Stimulated activated CD4-positive, alpha-beta T cell treated with anti-CD3 and anti-CD28 coated beads, Interleukin-15, amount 100 ng/mL, for 24 hours (primary cell): ENCODE data around the gene TAS2R14.
A peak's percentile ranks its signal among the peaks of the same experiment; 100 is the strongest.

Source experiments
- DNase-seq: peaks from one replicate; pipeline ENCODE4 v3.0.0-alpha.2; 2020

TAS2R14 gene, protein sequence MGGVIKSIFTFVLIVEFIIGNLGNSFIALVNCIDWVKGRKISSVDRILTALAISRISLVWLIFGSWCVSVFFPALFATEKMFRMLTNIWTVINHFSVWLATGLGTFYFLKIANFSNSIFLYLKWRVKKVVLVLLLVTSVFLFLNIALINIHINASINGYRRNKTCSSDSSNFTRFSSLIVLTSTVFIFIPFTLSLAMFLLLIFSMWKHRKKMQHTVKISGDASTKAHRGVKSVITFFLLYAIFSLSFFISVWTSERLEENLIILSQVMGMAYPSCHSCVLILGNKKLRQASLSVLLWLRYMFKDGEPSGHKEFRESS

DNA sequence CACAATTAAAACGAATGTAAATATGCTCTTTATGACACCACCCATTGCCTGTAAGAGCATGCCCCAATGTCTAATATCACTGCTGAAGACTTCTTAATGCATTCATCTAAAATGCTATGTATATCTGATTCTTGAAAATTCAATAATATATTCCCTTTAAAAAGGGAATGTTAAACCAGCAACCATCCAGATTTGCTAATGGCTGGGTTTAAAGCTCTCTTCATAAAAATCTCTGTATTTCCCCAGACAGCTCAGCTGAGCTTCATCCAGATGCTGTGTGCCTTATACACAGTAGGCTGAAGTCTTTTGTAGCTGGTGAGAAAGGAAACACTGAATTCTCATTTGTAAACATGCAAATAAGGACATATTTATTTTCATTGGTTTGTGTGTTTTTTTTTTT, at the start of gene TAS2R14:
Gene TAS2R14 (minus strand): TSS at position 101 of the 400 bp plus-strand sequence. CDS start 56 bp downstream, at position 45.
- no peak for DNase-seq

DNA sequence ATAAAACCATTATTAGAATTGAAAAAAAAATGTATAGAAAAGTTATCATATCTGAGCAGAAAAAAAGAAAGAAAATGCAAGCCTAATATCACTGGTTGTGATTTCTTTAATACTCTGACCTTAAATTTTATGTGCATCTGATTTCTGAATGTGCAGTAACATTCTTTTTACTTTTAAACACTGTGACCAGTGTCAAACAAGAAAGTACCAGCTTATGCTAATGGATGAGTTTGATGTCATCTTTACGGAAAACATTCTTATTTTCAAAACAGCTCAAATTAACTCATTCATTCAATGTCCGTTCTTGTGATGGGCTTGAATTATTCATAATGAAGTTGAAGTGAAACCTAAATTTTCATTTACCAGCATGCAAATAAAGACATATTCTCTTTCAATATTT, 47.7 kb upstream of the TAS2R14 start, which contains the start of gene TAS2R50:
Gene TAS2R50 (minus strand): TSS at position 101 of the 400 bp plus-strand sequence. CDS start 52 bp downstream, at position 49.
- no peak for DNase-seq

DNA sequence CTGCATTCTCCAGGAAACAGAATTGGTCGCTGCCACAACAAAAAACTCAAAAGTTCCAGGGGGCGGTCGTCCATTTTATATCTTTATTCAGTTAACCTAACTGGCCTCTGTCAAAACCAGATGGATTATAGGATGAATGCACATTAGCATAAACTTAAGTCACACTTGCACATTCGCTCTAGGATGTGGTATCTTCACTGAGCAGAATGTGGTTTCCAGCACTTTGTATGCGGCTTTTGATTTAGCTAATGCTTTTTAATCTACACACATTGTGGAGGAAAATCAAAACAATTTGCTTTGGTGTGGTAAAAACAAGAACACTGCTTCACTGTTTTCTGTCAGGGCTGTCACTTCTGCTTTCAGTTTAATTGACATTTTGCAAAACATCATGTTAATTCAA, 43.2 kb upstream of the TAS2R14 start:
- DNase-seq = peak; percentile 33

DNA sequence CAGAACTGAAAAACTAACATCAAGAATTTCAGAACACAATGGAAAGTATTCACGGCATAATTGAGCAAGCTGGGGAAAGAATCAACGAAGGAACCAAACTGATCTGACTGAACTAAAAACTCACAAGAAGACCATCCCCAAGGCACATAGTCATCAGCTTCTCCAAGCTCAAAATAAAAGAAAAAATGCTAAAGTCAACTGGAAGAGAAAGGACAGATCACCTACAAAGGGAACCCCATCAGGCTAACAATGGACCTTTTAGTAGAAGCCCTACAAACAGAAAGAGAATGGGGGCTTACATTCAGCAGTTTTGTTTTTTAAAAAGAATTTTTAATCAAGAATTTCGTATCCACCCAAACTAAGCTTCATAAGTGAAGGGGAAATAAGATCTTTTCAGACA, 35.9 kb upstream of the TAS2R14 start:
- DNase-seq = no peak

DNA sequence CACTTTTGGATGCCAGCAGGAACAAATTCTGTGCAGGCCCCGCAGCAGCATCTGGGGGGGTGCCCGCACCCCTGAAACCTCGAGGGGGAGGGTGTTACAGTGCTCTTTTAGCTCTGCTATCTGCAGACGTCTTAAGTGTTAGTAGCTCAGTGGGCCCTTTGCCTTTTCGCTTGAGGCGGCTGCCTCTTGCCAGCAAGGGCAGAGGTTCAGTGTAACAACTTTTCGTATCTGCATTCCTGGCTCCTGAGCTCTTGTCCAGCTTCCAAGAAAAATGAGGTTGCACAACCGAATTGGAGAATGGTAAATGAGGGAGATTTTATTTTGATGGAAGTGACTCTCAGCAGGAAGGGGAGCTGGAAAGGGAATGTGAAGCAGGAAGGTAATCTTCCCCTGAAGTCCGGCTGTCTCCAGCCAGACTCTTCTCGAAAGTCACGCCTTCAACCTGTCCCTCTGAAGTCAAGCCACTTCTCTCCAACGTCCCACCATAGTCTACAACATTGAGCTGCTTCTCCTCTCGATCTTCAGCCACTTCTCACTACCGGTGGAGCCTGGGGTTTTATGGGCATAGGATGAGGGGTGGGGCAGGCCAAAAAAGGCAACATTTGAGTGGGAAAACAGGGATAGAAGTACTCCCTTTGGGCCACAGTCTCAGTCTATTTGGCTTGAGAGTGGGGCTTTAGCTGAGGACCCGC, 29.8 kb upstream of the TAS2R14 start:
- no peak for DNase-seq

DNA sequence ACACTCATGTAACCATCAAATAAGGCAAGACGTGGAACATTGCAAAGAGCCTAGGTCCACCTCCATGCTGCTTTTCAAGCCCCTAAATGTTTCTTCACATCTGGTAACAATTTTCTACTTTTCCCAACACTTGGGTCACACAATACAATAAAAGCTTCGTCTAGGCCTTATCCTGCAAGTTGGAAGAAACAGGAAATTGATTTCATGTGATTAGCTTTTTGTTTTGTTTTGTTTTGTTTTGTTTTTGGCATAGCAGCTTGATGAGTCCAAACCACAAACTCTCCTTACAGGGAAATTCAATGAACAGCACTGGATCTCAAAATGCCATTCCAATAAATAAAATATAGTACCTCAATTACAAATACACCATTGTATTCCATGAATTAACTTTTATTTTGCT, 28.3 kb upstream of the TAS2R14 start:
- no peak for DNase-seq

DNA sequence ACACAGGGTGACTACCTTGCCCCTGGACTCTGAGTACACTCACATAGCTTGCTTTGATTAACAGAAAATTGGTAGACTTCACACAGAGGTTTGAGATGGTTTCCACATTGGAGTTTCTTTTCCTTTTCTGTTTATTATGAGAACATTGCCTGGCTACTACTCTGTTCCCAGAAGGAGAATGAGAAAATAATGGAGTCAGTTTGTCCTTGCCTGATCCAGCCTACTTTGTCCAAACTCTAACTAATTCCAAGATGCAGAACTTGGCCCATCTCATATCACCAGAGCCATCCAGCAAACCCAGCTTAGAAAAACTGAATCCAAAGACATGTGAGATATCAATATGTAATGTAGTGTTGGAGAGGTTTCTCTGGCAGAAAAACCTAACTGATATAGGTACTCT, 27.3 kb upstream of the TAS2R14 start:
- DNase-seq = no peak

DNA sequence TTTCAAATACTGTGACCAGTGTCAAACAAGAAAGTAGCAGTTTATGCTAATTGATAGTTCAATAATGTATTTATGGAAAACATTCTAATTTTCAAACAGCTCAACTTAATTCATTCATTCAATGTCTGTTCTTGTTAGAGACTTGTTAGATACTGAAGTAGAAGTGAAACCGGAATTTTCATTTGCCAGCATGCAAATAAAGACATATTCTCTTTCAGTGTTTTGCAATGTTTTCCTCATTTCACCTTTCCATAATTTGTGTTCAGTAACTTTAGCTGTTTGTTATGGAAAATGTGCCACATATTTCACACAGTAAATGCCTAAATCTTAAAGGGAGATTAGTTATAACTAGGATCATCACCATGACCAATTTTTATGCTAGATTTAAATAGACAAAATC, 26.4 kb upstream of the TAS2R14 start:
- no peak for DNase-seq

DNA sequence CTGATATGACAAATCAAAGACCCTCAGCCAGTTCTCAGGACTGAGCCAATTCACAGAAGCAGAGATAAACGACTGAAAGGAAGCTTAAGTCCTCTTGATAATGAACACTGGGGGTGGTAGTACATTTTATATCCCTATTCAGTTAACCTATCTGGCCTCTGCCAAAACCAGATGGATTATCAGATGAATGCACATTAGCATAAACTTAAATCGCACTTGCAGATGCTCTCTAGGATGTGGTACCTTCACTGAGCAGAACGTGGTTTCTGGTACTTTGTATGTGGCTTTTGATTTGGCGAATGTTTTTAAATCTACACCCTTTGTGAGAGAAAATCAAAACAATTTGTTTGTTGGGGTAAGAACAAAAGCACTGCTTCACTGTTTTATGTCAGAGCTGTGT, 21.1 kb upstream of the TAS2R14 start:
- DNase-seq = no peak

DNA sequence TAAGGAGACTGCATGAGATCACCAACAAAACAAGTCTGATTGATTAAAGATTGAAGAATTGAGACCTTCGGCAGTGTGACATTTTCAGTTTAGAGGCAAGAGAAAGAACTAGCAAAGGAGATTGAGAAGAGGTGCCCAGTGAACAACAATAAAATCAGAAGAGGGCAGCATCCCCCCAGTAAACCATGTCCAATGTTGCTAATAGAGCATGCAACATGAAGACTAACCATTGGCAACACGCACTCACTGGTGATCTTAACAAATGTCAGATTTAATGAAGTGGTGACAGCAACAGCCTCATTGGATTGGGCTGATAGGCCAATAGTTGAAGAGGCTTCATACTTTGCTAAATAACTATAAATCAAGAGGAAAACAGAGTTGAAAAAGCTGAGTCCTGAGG, 20.7 kb upstream of the TAS2R14 start:
- DNase-seq = no peak

DNA sequence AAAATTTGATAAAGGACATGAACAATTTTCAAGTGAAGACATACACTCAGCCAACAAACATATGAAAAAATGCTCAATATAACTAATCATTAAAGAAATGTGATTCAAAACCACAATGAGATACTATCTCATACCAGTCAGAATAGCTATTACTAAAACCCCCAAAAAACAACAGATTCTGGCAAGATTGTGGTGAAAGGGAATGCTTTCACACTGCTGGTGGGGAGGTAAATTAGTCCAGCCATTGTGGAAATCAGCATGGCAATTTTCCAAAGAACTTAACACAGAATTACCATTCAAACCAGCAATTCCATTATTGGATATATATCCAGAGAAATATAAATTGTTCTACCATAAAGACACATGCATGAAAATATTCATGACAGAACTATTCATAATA, 18.7 kb upstream of the TAS2R14 start:
- DNase-seq = no peak

DNA sequence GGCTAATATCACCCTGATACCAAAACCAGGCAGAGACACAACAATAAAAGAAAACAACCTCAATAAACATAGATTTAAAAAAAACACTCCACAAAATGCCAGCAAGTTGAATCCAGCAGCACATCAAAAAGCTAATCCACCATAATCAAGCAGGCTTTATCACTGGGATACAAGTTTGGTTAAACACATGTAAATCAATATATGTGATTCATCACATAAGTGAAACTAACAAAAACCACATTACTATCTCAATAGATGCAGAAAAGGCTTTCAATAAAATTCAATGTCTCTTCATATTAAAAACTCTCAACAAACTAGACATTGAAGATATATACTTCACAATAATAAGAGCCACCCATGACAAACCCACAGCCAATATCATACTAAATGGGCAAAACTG, 17.0 kb upstream of the TAS2R14 start:
- DNase-seq = no peak

DNA sequence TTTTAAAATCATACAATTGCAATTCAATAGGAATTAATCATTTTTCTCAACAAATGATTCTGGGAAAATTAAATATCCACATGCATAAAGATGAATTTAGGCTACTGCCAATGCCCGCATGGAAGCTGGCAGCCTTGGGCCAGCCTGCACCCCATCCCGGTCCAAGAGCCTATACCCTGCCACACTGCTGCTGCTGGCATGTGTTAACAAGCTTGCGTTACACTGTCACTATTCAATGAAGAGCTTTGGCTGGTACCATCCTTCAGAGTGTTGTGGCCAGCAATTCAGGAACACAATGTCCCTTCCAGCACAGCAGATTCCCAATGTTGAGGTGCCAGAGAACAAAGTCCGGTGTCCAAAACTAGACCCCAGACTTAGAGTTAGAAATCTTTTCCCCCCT, 13.6 kb upstream of the TAS2R14 start:
- DNase-seq = no peak

DNA sequence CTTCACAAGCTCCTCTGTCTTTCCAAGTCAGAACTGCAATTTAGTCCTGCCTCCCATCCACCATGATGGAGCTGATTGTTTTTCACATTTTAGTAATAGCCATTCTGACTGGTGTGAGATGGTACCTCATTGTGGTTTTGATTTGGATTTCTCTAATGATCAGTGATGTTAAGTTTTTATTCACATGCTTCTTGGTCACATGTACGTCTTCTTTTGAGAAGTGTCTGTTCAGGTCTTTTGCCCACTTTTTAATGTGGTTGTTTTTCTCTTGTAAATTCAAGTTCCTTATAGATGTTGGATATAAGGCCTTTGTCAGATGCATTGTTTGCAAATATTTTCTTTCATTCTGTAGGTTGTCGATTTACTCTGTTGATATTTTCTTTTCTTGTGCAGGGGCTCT, 4.1 kb upstream of the TAS2R14 start:
- DNase-seq = no peak

DNA sequence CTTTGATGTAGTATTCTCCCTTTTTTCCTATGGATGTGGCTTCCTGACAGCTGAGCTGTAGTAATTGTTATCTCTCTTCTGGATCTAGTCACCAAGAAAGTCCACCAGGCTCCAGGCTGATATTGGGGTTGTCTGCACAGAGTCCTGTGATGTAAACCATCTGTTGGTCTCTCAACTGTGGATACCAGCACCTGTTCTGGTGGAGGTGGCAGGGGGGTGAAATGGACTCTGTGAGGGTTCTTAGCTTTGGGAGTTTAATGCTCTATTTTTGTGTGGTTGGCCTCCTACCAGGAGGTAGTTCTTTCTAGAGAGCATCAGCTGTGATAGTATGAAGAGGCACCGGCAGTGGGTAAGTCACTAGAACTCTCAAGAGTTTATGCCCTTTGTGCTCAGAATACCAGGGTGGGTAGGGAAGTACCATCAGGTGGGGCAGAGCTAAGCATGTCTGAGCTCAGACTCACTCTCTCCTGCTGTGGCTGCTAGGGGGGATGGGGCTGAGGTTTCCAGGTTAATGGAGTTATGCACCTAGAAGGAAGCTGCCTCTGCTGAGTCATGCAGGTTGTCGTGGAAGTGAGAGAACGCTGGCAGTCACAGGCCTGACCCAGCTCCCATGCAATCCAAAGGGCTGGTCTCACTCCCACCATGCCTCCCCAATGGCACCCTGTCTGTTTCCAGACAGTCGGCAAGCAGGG, 3.0 kb upstream of the TAS2R14 start:
- DNase-seq = no peak

DNA sequence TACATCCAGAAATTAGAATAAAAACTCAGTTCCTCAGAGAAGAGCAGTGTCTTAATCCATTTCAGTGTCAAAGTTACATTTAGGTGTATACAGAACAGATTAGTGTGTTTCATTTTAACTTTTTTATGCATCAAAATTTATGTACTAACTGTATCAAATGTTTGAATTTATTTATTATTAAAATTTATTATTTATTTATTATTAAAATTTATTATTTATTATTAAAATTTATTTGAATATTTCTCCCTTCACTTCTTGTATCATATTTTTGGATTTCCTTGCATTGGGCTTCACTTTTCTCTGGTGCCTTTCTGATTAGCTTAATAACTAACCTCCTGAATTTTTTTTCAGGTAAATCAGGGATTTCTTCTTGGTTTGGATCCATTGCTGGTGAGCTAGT, 2.3 kb upstream of the TAS2R14 start:
- DNase-seq = no peak

DNA sequence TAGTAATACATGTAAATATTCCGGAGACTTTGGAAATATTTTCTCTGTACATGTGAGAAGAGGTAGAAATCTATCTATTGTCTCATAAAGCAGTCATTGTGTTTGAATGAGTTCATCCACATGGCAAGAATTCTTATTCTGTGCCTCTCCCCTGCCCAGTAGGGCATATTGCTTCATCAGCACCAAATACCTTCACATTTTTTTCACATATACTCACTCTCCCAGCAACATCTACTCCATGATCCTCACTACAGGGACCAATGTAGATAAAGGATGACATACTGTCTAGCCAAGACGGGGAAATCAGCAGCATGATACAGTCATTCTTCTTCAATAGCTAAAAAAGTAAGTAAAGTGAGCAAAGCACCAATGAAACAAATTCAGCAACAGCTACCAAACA, 1.3 kb upstream of the TAS2R14 start:
- DNase-seq = no peak

DNA sequence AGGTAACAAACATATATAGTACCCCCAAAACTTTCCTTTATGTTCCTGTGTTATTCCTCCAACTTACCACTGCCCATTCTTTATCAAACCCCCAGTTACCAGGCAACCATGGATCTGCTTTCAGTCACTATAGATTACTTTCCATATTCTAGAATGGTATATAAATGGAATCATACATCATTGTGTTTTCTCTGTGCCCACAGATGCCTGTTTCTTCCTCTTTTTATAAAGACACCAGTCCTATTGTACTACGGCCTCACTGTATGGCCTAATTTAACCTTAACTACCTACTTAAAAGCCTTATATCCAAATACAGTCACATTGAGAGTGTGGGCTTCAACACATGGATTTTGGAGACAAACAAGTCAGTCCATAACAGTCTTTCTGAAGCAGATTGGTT, 2.6 kb downstream of the TAS2R14 start:
- DNase-seq = no peak

DNA sequence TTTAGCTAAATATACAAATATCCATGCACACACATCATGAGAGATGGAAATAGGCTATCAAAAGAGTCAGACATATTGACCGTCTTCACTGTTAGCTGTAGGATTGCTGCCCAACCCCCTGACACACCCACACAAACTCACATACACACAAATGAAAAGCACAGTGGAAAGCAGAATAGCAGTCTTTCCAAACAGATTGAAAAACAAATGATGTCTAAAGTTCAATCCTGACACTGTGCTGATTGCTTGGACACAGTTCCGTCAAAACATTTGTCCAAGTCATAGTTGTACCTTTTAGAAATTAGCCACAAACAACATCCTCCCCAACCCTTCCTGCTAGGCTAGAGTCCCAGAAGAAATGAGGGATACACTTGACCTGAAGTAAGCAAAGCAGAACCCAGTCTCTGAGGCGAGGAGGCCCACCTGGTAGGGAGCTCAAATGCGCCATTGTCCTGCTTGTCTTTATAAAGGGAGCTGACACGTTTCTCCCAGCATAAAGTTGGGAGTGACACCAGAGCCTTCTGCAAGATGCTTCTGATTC, 10.2 kb downstream of the TAS2R14 start, which contains the start of gene PRH2:
Gene PRH2 (plus strand): TSS at position 491 of the 541 bp plus-strand sequence. CDS start 38 bp downstream, at position 529.
- no peak for DNase-seq

DNA sequence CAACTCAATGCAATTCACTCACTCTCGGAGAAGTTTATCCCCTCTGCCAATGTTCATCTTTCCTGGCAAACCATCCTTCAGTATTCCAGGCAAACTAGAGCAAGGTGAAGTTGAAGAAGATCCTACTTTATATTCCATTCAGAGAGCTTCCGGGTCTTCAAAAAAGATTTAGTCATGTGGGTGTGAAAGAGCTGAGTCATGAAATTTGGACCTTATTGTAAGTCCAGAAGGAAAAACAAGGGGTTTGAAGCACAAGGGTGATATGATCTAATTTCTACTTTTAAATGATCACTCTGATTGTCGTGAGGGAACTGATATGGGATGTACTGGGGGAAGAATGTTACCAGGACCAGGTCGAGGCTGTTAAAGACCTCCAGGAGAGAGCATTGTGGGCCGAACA, 12.8 kb downstream of the TAS2R14 start:
- DNase-seq = no peak

DNA sequence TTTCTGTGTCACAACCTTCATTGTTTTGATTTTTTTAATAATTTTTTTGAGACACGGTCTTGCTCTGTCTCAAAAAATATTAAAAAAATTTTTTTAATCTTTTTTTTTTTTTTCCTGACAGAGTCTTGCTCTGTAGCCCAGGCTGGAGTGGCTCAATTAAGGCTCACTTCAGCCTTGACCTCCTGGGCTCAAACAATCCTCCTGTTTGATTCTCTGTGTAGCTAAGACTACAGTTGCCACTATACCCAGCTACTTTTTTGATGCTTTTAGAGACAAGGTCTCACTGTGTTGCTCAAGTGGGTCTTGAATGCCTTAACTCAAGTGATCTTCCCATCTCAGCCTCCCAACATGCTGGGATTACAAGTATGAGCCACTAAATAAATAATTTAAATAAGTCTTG, 19.3 kb downstream of the TAS2R14 start:
- no peak for DNase-seq

DNA sequence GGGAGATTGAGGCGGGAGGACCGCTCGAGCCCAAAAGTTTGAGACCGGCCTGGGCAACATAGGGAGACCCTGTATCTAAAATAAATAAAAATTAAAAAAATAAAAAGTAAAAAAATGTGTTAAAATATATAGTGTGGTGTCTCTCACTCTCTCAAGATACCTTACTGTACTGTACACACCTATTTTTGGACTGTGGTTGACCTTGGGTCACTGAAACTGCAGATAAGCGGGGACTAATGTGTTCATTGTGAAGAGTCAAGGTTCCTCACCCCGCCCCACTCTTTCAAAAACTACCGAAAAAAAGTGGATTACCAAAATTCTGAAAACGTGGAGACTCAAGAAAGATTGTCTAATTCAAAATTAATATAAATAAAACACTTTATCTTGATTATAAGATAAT, 28.7 kb downstream of the TAS2R14 start:
- DNase-seq = no peak

DNA sequence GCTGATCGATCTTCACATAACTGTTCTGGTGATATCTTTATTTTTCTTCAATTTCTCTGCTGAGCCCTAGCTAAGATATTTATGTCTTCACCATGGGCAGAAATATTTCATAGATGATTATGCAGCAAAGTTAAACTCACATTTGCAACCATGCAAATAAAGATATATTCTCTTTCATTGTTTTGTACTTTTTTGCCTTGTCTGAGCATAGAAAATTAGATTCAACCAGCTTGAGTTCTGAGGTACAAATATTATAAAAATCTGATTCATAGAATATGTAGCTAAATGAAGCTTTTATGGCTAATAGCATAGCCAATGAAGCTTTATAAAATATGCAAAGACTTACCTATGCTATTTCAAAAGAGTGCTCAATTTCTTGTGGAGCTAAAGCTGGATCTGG, 29.6 kb downstream of the TAS2R14 start, which contains the start of gene TAS2R13:
Gene TAS2R13 (minus strand): TSS at position 101 of the 400 bp plus-strand sequence. CDS start 264 bp downstream, outside the sequence.
- DNase-seq = no peak
